Body of pancreas (tissue), 4 donors: ENCODE data around the gene ATP1A4.

Source experiments
- CTCF ChIP-seq, 7 experiments: fragments of 450-650 bp in 4 of 7; fragments of 200-600 bp in 3 of 7; sonication (generic) in 3 of 7; IDR thresholded peaks; one replicate each; pipeline ENCODE4 v1.5.1; 2016 to 2019; ENCODE audit warnings: antibody characterized with exemption in 7 of 7
- POLR2A ChIP-seq, 3 donors: fragments of 450-650 bp; IDR thresholded peaks; one replicate each; pipeline ENCODE4 v1.6.1; 2016; ENCODE audit warnings: antibody characterized with exemption in 3 of 3, mild to moderate bottlenecking in 2 of 3

DNA sequence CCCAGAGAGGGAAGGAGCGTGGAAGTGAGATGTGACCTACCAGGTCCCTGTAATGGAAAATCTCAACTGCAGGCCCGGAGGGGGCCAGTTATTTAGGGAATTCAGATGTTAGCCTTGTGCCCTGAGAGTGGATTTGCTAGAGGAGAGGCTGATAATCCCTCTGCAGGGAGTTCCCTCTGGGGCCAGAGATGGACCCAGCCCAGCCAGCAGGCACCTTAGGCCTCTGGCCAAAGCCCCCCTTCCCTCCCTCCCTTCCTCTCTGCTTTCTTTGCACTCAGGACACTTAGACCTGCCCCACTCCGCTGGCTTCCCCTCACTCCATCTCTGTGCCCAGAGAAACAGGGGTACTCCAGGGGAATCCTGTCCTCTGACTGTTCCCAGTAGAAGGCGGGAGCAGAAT lies 37.3 kb upstream of the ATP1A4 start:
- no peak for TF ChIP-seq POLR2A (IDR thresholded peaks at IDR 0.05)
- no peak for TF ChIP-seq CTCF (IDR thresholded peaks at IDR 0.05)
